ENCODE data around the gene G6PC3.
A peak's percentile ranks its signal among the peaks of the same experiment; 100 is the strongest.

G6PC3 gene

DNA sequence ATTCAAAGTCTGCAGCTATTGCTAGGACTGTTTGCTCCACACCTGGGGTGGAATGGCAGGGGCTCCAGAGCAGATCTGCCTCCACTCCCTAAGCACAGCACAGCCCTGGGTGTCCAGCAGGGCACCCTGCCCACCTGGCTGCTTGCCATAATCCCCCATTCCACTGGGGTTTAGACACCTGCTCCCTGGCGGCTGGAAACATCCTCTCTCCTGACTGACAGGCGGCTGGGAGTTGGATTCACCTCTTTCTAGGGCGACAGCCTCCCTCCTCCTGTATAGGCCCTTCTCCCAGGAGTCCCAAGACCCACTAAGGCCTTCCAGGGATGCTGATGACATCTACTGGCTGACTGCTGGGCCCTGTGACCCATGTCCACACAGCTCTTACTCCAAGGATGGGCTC, 34.9 kb downstream of the G6PC3 start:
- no peak overlapping the region for H3K27ac ChIP-seq (ENCODE audit: insufficient read depth, low read length, poor library complexity, severe bottlenecking)
- H3K4me3 ChIP-seq (ENCODE audit: insufficient read depth, low read depth, low read length, poor library complexity, severe bottlenecking): no peak overlapping the region
- H3K36me3 ChIP-seq (ENCODE audit: control insufficient read depth, insufficient read depth, low read length): peaks cover 12% of the 10 kb centered on the region
- DNase-seq: no peak
- no peaks in the 10 kb centered on the region for H3K27me3 ChIP-seq (replicated peaks; ENCODE audit: control insufficient read depth, insufficient read depth, low read length, poor library complexity, severe bottlenecking)
- H3K4me1 ChIP-seq (ENCODE audit: control insufficient read depth, insufficient read depth, low read length, poor library complexity, severe bottlenecking): no peaks in the 10 kb centered on the region
- no peaks in the 10 kb centered on the region for H3K9me3 ChIP-seq (ENCODE audit: control insufficient read depth, low read length)

DNA sequence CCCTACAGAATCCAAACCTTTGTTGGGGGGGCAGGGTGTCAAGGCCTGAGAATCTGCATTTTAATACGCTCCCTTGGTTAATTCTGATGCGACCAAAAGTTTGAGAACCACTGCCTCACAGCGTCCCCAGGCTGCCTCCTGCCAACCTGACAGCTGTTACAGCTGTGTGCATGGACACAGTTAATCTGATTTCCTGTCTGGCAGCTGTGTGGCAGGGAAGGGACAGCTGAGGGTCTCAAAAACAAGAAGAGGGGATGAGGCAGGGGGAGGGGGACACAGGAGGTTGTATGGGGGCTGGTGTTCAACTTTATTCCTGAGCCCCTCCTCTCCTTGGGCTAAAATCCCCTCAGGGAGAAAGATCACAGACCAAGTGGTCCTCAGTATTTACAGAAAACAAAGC, 35.4 kb downstream of the G6PC3 start:
- H3K27me3 ChIP-seq (replicated peaks; ENCODE audit: control insufficient read depth, insufficient read depth, low read length, poor library complexity, severe bottlenecking): no peaks in the 10 kb centered on the region
- no peaks in the 10 kb centered on the region for H3K9me3 ChIP-seq (ENCODE audit: control insufficient read depth, low read length)
- DNase-seq: no peak
- H3K27ac ChIP-seq (ENCODE audit: insufficient read depth, low read length, poor library complexity, severe bottlenecking): no peak overlapping the region
- H3K4me3 ChIP-seq (ENCODE audit: insufficient read depth, low read depth, low read length, poor library complexity, severe bottlenecking): no peak overlapping the region
- peaks cover 2% of the 10 kb centered on the region for H3K4me1 ChIP-seq (ENCODE audit: control insufficient read depth, insufficient read depth, low read length, poor library complexity, severe bottlenecking)
- H3K36me3 ChIP-seq (ENCODE audit: control insufficient read depth, insufficient read depth, low read length): peaks cover 12% of the 10 kb centered on the region

DNA sequence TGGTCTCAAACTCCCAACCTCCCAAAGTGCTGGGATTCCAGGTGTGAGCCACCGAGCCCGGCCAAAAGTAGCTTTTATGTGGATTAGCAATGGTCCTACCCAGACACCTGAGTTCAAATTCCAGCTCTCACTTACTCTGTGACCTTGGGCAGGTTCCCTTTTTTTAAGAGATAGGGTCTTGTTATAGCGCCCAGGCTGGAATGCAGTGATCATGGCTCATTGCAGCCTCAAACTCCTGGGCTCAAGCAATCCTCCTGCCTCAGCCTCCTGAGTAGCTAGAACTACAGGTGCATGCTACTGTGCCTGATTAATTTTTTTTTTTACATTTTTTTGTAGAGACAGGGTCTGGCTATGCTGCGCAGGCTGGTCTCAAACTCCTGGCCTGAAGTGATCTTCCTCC, 36.3 kb downstream of the G6PC3 start:
- Histone ChIP-seq H3K9me3 (ENCODE audit: control insufficient read depth, low read length) (no peaks in the 10 kb centered on the region), H3K4me3 (ENCODE audit: insufficient read depth, low read depth, low read length, poor library complexity, severe bottlenecking) (no peak overlapping the region), H3K36me3 (ENCODE audit: control insufficient read depth, insufficient read depth, low read length) (peaks cover 12% of the 10 kb centered on the region), H3K27ac (ENCODE audit: insufficient read depth, low read length, poor library complexity, severe bottlenecking) (no peak overlapping the region), H3K4me1 (ENCODE audit: control insufficient read depth, insufficient read depth, low read length, poor library complexity, severe bottlenecking) (peaks cover 10% of the 10 kb centered on the region), H3K27me3 (replicated peaks; ENCODE audit: control insufficient read depth, insufficient read depth, low read length, poor library complexity, severe bottlenecking) (no peaks in the 10 kb centered on the region)
- DNase-seq: no peak

DNA sequence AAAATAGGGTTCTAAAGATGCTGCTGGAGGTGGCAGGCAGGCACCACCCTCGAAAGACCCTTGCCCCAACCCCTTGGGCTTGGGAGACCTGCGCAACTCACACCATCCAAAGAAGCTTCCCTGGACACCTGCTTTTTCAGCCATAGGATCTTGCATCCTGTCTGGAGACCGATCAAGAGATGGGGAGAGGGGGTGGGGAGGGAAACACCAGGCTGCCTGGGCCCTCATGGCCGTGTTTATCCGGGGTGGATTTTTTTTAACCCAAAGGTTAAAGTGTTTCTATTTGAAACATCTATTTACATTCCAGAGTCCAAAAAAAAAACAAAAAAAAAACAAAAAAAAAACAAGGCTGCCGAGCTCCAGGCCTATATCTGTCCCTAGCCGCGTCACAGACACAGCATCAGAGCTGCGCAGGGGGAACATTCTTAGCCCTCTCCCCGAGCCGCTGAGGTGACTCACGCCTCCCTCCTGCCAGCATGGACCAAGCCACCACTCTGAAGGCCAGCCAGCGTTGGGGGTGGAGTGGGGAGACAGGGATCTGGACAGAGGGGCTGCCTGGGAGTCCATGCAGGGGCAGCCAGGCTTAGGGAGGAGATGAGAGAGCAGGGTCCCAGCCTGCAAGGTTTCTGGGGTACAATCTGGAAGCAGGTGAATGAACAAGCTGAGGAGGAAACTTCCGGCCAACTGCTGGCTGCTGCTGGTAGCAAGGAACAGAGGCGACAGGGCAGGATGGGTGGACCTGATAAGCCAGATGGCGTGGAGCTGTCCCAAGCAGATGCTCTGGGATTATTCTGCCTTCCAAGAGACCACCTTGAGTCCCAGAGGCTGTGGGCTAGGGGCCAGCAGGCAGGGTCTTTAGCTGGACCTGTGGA, 38.1 kb downstream of the G6PC3 start:
- Histone ChIP-seq H3K4me1 (ENCODE audit: control insufficient read depth, insufficient read depth, low read length, poor library complexity, severe bottlenecking) (peaks cover 12% of the 10 kb centered on the region), H3K4me3 (ENCODE audit: insufficient read depth, low read depth, low read length, poor library complexity, severe bottlenecking) (no peak overlapping the region), H3K36me3 (ENCODE audit: control insufficient read depth, insufficient read depth, low read length) (peaks cover 12% of the 10 kb centered on the region), H3K27me3 (replicated peaks; ENCODE audit: control insufficient read depth, insufficient read depth, low read length, poor library complexity, severe bottlenecking) (no peaks in the 10 kb centered on the region), H3K27ac (ENCODE audit: insufficient read depth, low read length, poor library complexity, severe bottlenecking) (no peak overlapping the region), H3K9me3 (ENCODE audit: control insufficient read depth, low read length) (no peaks in the 10 kb centered on the region)
- DNase-seq: no peak

DNA sequence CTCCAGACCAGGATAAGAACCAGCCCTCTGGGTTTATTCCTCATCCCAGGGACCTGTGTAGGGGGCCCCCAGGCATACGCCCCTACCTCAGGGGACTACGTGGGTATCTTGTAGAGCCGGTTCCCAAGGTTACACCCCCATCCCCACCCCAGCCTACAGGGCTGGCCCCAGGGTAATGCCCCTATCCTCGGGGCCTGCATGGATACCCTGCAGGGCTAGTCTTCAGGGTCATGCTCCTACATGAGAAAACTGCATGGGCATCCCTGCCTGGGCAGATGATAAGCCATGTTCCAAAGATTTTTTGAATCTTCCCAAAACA, 38.7 kb downstream of the G6PC3 start:
- Histone ChIP-seq H3K36me3 (ENCODE audit: control insufficient read depth, insufficient read depth, low read length) (peaks cover 13% of the 10 kb centered on the region), H3K9me3 (ENCODE audit: control insufficient read depth, low read length) (no peaks in the 10 kb centered on the region), H3K4me3 (ENCODE audit: insufficient read depth, low read depth, low read length, poor library complexity, severe bottlenecking) (no peak overlapping the region), H3K27ac (ENCODE audit: insufficient read depth, low read length, poor library complexity, severe bottlenecking) (no peak overlapping the region), H3K4me1 (ENCODE audit: control insufficient read depth, insufficient read depth, low read length, poor library complexity, severe bottlenecking) (peaks cover 12% of the 10 kb centered on the region), H3K27me3 (replicated peaks; ENCODE audit: control insufficient read depth, insufficient read depth, low read length, poor library complexity, severe bottlenecking) (no peaks in the 10 kb centered on the region)
- no peak for DNase-seq

DNA sequence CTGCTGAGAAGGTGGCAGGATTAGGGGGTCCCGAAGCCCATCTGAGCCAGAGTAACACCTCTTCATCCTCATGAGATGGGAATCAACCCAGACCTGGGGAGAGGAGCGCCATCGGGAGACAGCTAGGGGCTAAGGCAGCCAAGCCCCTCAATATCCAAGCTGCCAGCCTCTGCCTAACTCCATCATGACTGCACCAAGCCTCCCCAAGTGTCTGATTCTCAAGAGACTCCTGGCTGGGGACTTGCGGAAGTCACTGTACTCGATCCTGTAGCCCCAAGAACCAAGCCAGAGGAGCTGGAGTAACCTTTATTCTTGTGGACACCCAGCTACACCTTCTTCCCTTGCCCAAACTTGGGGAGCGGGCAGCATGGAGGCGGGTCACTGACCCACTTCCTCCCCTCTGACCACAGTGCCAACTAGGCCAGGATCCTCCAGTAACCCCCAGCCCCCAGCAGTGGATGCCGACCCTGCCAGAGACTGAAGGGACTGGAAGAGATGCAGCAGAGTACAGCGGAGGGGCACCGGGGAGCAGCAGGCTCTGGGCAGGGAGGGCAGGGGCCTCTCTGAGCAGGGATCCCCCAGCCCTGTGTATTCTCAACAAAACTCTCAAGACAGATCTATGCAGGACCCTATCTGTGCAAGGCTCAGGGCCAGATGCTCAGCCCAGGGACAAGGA, 39.6 kb downstream of the G6PC3 start:
- Histone ChIP-seq H3K27me3 (replicated peaks; ENCODE audit: control insufficient read depth, insufficient read depth, low read length, poor library complexity, severe bottlenecking) (no peaks in the 10 kb centered on the region), H3K9me3 (ENCODE audit: control insufficient read depth, low read length) (no peaks in the 10 kb centered on the region), H3K4me3 (ENCODE audit: insufficient read depth, low read depth, low read length, poor library complexity, severe bottlenecking) (no peak overlapping the region), H3K36me3 (ENCODE audit: control insufficient read depth, insufficient read depth, low read length) (peaks cover 11% of the 10 kb centered on the region), H3K4me1 (ENCODE audit: control insufficient read depth, insufficient read depth, low read length, poor library complexity, severe bottlenecking) (peaks cover 12% of the 10 kb centered on the region), H3K27ac (ENCODE audit: insufficient read depth, low read length, poor library complexity, severe bottlenecking) (no peak overlapping the region)
- DNase-seq: no peak

DNA sequence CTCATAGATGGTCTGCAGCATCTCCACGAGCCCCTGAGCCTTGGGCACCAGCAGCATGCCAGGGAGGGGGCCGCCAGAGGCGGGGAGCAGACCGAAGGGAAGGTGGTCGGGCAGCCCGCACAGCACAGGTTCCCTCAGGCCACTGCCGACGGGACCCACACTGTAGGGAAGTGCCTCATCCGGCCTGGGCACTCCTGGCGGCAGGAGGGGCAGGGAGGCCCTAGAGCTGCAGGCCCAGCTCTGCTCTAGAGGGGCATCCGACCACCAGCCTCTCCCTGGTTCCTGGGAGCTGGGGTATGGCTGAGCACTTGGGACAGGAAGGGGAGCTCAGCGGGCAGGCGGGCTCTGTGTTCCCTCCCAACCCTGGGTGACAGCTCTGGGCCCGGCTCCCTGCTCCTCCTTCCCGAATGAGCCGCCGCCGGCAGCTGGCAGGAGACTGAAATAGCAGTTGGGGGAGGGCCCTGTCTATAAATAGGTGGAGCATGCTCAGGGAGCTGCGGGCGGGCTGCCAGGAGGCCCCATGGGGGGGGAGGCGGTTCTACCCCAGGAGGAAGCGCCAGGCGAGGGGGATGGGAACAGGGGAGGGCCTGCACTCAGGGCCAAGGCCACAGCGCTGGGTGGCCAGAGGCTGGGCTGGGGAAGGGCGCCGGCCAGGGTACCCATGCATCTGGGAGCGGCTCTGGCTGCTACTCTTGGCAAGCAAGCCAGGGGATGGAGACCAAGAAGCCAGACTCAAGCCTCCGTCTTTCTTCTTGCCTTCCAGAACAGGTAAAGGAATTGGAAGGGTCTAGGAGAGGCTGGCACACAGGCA, 40.5 kb downstream of the G6PC3 start:
- peak in 1 of 3 donors; percentile 22 for DNase-seq
- H3K27ac ChIP-seq (ENCODE audit: insufficient read depth, low read length, poor library complexity, severe bottlenecking): no peak overlapping the region

DNA sequence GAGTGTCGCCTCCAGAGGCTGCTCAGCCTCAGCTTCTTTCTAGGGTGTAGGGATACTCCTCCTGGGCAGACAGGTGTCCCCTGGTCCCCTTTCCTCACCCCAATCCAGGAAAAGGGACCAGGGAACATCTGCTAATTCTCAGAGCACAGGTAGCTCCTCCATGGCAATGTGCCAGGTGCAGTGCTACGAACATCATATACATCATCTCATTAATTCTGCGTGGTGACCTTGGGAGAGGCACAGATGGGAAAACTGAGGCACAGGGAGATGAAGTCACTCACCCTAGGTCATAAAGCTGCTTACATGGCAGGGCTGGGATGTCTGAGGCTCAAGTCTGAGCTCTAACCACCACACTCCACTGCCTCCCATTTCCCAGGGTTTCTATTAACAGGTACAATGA, 41.2 kb downstream of the G6PC3 start:
- Histone ChIP-seq H3K27ac (ENCODE audit: insufficient read depth, low read length, poor library complexity, severe bottlenecking) (no peak overlapping the region), H3K4me1 (ENCODE audit: control insufficient read depth, insufficient read depth, low read length, poor library complexity, severe bottlenecking) (peaks cover 12% of the 10 kb centered on the region), H3K27me3 (replicated peaks; ENCODE audit: control insufficient read depth, insufficient read depth, low read length, poor library complexity, severe bottlenecking) (no peaks in the 10 kb centered on the region), H3K9me3 (ENCODE audit: control insufficient read depth, low read length) (no peaks in the 10 kb centered on the region), H3K4me3 (ENCODE audit: insufficient read depth, low read depth, low read length, poor library complexity, severe bottlenecking) (no peak overlapping the region), H3K36me3 (ENCODE audit: control insufficient read depth, insufficient read depth, low read length) (peaks cover 17% of the 10 kb centered on the region)
- no peak for DNase-seq

More for the DNA sequence above, 40.5 kb downstream of the G6PC3 start:
- Histone ChIP-seq H3K27me3 (replicated peaks; ENCODE audit: control insufficient read depth, insufficient read depth, low read length, poor library complexity, severe bottlenecking) (no peaks in the 10 kb centered on the region), H3K9me3 (ENCODE audit: control insufficient read depth, low read length) (no peaks in the 10 kb centered on the region), H3K4me1 (ENCODE audit: control insufficient read depth, insufficient read depth, low read length, poor library complexity, severe bottlenecking) (peaks cover 12% of the 10 kb centered on the region), H3K4me3 (ENCODE audit: insufficient read depth, low read depth, low read length, poor library complexity, severe bottlenecking) (no peak overlapping the region), H3K36me3 (ENCODE audit: control insufficient read depth, insufficient read depth, low read length) (peaks cover 11% of the 10 kb centered on the region)

DNA sequence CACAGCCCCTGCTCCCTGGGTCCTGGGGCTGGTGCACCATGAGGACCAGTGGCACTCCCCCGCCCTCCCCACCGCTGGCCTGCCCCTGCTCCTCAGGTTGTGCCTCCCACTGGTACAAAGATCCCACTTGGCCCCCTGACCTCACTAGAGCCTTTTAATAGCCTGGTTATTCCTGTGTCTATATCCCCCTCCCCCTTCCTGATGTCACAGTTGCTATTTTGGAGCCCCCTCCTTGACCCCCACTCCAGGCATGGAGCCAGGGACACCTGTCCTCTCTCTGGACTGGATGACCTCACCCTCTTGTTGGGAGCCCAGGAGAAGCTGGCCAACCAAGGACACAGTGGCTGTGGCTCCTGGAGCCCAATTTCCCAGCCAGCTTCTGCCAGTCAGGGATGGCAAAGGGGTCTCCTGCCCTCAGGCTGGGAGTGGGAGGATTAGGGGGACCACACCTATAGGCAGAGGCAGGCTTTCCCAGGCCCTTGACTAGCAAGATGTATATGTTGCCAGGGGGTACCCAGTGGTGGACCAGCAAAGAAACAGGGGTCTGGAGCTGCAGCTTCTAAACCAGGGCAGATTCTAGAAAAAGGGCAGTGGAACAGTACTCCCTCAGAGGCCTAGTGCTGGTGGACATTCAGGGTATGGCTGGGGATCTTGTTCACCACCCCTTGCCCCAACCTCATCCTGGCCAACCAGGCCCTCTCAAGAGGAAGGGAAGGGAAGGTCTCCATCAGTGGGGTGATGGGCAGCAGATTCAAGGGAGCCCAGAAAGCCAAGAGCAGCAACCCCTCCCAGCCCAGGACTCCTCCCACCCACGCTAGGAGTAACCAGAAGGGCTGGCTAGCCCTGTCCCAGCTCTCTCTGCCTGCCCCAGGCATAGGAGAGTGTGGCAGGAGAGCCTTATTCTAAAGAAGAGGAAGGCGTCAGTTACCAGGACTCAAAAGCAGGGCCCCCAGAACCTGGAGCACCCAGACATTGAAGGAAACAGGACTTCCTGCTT, 42.0 kb downstream of the G6PC3 start:
- H3K9me3 ChIP-seq (ENCODE audit: control insufficient read depth, low read length): no peaks in the 10 kb centered on the region
- peaks cover 12% of the 10 kb centered on the region for H3K4me1 ChIP-seq (ENCODE audit: control insufficient read depth, insufficient read depth, low read length, poor library complexity, severe bottlenecking)
- DNase-seq: no peak
- H3K27me3 ChIP-seq (replicated peaks; ENCODE audit: control insufficient read depth, insufficient read depth, low read length, poor library complexity, severe bottlenecking): no peaks in the 10 kb centered on the region
- no peak overlapping the region for H3K4me3 ChIP-seq (ENCODE audit: insufficient read depth, low read depth, low read length, poor library complexity, severe bottlenecking)
- no peak overlapping the region for H3K27ac ChIP-seq (ENCODE audit: insufficient read depth, low read length, poor library complexity, severe bottlenecking)
- H3K36me3 ChIP-seq (ENCODE audit: control insufficient read depth, insufficient read depth, low read length): peaks cover 20% of the 10 kb centered on the region
